HG02852 (cell line): Measurements from ENCODE around the gene ATP5ME.

Source experiments
- ATAC-seq: cut with Tn5 transposase; IDR thresholded peaks from one replicate; pipeline ENCODE4 v1.9.1; 2021; ENCODE audit warnings: mild to moderate bottlenecking, moderate library complexity; ENCODE audit not compliant: unreplicated experiment

The ATP5ME gene

GRCh38 chr4:674172-675035 lies at the start of gene ATP5ME, which contains the start of gene MYL5:
Gene ATP5ME, minus strand, starts transcription at chr4:674276. Its CDS starts 29 bp downstream, at chr4:674247.
Gene MYL5, plus strand, starts transcription at chr4:674542. Its CDS starts 3,485 bp downstream, at chr4:678027.
- peak; percentile 81 for ATAC-seq

DNA sequence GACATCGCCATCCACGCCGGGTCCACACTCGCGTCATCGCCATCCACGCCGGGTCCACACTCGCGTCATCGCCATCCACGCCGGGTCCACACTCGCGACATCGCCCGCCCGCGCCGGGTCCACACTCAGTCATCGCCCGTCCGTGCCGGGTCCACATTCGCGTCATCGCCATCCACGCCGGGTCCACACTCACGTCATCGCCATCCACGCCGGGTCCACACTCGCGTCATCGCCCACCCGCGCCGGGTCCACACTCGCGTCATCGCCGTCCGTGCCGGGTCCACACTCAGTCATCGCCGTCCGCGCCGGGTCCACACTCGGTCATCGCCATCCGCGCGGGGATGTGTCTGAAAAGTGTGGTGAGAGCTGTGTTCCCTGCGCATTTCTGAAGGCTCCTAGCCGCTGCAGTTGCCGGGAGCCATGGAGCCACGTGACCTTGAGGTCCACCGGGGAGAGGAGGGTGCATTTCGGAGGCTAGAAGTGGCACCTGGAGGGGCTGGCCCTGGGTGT lies 48.8 kb upstream of the ATP5ME start:
- ATAC-seq: no peak

DNA sequence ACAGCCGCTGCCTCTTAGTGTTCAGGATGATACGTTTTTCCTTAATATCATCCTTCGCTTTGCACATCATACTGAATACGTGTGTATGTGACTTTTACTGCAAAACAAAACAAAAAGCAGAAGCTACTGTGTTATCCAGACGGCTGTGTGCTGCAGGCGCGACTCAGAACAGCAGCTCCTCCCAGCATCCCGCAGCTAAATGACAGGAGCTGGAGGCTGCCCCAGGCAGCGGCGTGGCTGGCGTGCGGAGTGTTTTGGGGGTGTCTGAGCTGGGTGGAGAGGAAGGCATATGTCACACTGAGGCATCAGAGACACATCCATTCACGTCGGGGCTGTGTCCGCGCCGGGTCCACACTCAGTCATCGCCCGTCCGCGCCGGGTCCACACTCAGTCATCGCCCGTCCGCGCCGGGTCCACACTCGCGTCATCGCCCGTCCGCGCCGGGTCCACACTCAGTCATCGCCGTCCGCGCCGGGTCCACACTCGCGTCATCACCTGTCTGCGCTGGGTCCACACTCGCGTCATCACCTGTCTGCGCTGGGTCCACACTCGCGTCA lies 48.2 kb upstream of the ATP5ME start:
- ATAC-seq: no peak

DNA sequence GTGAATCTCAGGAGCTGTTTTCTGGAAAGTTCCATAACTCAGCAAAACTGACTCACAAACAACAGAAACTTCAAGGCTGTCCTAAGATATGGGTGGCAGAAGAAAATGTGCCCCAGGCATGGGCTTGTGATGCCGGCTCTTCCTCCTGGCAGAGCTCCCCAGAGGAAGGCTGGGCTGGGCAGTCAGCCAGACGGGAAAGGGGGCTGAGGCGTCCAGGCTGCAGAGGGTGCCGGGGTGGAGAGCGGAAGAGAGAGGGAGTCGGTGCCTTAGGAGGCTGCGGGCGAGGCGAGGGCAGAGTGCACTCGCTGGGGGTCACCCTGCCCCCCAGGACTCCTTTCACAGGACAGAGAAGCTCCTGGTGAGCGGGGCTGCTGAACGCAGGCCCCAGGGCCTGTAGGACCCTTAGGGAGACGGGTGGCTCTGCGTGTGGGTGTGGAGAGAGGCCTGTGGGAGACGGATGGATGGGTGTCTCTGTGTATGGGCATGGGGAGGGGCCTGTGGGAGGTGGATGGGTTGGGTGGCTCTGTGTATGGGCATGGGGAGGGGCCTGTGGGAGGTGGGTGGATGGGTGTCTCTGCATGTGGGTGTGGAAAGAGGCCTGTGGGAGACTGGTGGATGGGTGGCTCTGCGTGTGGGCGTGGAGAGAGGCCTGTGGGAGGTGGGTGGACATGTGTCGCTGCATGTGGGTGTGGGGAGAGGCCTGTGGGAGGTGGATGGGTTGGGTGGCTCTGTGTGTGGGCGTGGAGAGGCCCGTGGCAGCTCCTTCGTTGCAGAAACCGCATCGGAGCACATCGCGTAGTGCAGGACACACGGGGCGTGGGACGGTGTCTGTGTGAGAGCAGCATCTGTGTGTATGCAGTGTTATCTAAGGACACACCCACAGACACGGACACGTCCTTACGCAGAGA lies 47.4 kb upstream of the ATP5ME start:
- ATAC-seq: no peak

DNA sequence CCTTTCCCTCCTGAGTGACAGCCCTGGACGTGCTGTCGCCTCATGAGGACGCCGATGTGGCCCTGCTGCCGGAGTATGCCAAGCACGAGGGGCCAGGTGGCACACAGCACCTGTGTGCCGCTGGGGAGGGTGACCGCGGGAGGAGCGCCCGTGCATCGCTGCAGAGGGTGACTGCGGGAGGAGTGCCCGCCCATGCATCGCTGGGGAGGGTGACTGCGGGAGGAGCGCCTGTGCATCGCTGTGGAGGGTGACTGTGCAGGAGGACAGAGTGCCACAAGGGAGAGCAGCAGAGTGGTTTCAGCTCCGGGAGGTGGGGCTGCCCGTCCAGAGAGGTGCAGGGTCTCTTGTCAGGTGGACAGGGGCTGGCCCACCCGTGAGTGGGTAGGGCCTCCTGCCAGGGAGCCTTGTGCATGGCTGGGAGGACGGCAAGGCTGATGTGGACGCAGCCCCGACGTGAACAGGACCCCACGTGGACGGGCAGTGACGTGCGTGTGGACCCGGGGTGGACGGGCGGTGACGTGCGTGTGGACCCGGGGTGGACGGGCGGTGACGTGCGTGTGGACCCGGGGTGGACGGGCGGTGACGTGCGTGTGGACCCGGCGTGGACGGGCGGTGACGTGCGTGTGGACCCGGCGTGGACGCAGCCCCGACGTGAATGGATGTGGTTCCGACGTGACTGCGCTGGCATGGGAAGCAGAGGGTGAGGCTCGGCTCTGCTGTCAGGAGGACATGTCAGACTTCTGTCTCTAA lies 46.2 kb upstream of the ATP5ME start:
- ATAC-seq: no peak

DNA sequence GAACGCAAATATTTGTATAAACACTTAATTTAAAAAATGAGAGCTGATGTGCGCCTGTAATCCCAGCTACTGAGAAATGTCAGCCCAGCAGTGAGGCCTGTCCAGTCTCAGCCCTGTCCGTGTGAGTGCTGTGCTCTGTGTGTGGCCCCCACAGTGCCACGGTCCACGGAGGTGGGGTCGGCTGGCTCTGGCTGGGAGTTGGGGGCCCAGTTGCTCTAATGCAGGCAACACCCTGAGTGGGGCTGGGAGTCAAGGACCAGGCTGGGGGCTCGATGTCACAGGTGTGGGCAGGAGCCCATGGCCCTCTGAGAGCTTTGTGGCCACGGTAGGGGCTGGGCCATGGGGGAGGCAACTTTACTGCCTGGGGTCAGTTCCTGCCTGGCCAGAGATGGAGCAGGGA lies 44.4 kb upstream of the ATP5ME start:
- ATAC-seq: no peak

GRCh38 chr4:717601-718320 lies 43.7 kb upstream of the ATP5ME start:
- no peak for ATAC-seq

GRCh38 chr4:714087-714486 lies 40.0 kb upstream of the ATP5ME start:
- ATAC-seq: no peak

DNA sequence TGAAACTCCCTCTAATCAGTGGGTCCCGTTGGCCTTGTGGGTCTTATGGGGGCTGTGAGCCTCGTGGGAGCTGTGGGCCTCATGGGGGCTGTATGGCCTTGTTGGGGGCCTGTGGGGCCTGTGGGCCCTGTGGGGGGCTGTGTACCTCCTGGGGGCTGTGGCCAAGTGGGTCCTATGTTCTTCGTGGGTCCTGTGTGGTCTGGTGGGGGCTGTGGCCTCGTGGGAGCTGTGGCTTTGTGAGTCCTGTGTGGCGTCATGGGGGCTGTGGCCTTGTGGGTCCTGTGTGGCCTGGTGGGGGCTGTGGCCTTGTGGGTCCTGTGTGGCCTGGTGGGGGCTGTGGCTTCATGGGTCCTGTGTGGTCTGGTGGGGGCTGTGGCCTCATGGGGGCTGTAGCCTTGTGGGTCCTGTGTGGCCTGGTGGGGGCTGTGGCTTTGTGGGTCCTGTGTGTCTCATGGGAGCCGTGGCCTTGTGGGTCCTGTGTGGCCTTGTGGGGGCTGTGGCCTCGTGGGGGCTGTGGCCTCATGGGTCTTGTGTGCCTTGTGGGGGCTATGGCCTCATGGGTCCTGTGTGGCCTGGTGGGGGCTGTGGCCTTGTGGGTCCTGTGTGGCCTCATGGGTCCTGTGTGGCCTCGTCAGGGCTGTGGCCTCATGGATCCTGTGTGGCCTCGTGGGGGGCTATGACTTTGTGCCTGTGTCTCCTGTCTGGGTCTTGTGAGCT lies 39.0 kb upstream of the ATP5ME start:
- no peak for ATAC-seq

GRCh38 chr4:712093-712492 lies 38.0 kb upstream of the ATP5ME start:
- ATAC-seq: no peak

DNA sequence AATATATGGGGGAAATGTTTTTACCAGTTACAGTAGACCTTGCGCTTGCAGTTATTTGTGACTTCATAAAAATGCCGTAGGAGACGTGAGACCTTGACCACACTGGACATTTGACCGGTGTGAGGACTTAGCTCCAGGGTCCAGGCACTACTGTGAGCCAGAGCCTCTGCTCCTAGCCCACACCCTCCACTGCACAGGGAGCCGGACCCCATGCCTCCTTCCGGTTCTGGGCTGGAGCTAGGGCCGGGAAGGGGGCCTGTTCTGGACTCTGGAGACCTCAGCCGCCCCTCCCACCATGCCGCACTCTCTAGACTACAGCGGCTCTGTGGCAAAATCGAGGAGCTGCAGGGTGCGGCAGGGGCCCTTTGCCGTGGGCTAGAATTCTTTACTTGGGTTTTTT lies 36.8 kb upstream of the ATP5ME start:
- ATAC-seq: no peak

- no peak for ATAC-seq
Observed at GRCh38 chr4:710116-710515, 36.0 kb upstream of the ATP5ME start.

DNA sequence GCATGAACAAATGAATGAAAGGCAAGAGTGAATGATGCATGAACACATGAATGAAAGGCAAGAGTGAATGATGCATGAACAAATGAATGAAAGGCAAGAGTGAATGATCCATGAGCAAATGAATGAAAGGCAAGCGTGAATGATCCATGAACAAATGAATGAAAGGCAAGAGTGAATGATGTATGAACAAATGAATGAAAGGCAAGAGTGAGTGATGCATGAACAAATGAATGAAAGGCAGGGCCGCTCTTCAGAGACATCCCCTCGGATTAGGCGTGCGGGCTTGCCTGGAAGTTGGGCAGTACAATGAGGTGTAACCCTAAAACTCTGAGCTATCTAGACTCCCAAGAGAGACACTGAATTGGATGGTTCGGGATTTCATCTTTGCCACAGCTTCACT lies 35.3 kb upstream of the ATP5ME start:
- ATAC-seq: no peak

GRCh38 chr4:708631-708933 lies 34.5 kb upstream of the ATP5ME start:
- no peak for ATAC-seq

DNA sequence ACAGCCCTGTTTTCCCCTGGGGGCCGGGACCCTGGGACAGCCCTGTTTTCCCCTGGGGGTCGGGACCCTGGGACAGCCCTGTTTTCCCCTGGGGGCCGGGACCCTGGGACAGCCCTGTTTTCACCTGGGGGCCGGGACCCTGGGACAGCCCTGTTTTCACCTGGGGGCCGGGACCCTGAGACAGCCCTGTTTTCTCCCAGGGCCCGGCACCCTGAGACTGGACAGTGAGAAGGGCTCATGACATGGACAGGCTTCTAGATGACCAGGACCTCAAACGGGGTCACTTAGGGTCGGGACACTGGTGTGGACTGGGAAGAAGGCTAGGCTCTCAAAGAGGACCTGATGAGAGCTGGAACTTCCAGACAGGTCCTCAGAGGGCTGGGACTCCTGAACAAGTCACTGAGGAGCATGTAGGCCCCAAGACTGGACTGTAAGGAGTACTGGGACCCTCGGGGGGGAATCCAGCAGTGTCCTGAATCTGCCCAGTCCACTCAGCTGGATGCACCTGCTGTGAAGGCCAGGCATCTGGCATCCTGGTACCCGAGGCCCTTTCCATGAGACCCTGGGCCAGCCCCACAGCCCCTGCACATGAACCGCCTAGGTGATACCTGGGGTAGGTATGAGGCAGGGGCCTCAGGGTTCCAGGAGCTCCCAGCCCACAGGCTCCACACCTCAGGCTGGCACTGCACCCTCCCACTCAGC lies 34.0 kb upstream of the ATP5ME start:
- no peak for ATAC-seq

DNA sequence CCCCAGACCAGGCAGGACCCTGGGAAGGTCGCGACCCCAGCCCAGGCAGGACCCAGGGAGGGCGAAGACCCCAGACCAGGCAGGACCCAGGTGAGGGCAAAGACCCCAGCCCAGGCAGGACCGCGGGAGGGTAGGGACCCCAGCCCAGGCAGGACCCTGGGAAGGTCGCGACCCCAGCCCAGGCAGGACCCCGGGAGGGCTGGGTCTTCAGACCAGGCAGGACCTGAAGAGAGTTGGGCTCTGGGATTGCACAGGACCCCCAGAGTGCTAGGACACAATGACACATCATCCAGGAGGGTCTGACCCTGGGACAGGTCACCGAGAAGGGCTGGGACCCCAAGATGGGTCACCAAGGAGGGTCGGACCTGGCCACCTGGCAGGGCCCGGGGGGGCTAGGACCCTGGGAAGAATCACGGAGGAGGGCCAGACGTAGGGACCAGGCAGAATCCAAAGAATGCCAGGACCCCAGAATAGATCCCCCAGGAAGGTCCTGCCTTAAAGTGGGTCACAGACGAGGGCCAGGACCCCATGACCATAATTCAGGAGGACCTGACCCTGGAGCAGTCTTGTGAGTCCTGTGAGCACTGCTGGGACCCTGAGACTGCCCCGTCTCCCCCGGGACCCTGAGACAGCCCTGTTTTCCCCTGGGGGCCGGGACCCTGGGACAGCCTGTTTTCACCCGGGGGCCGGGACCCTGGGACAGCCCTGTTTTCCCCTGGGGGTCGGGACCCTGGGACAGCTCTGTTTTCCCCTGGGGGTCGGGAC lies 32.9 kb upstream of the ATP5ME start:
- no peak for ATAC-seq

GRCh38 chr4:706083-706633 lies 32.1 kb upstream of the ATP5ME start:
- peak; percentile 0 for ATAC-seq
